ENCODE measurements around the gene DNMT3B. TPM values are rescaled to one million over a fixed set of nuclear protein-coding genes. Genes with fewer than 3 reads are reported as not detected.

Gene DNMT3B
- 0.88 and 2.5 TPM in 2 replicates for total RNA-seq

GRCh38 chr20:32761831-32762753 is at the start of gene DNMT3B:
Gene DNMT3B (plus strand): TSS chr20:32762385. CDS start chr20:32780324, 17,939 bp downstream.

GRCh38 chr20:32743237-32744112 is 18.7 kb upstream of the DNMT3B start, which contains the start of gene COMMD7:
Gene COMMD7 (minus strand): TSS chr20:32743467. CDS start chr20:32743391, 76 bp downstream.

Other genes starting within 250 kb of the DNMT3B start
- gene NOL4L, start 177.1 kb upstream of the DNMT3B start, total RNA-seq, result 9.3 and 16.4 TPM in 2 replicates
- gene C20orf203, start 88.4 kb upstream of the DNMT3B start, total RNA-seq, result not detected in 2 replicates
- 9.9 and 23.6 TPM in 2 replicates for gene COMMD7, start 18.9 kb upstream of the DNMT3B start, total RNA-seq
- gene MAPRE1, start 57.6 kb downstream of the DNMT3B start, total RNA-seq, result 77.8 and 80.2 TPM in 2 replicates
- gene EFCAB8, start 96.5 kb downstream of the DNMT3B start, total RNA-seq, result not detected in 2 replicates
- gene SUN5, start 242.0 kb downstream of the DNMT3B start, total RNA-seq, result not detected in 2 replicates
- not detected in 2 replicates for gene BPIFB2, start 245.3 kb downstream of the DNMT3B start, total RNA-seq